H9 (cell line): ENCODE measurements around the gene ECHDC1. TPM values are rescaled to one million over a fixed set of nuclear protein-coding genes. Genes with fewer than 3 reads are reported as not detected.

ENCODE experiments used
- DNase-seq: peaks from one replicate; pipeline ENCODE4 v3.0.0-alpha.2; 2017
- H2AFZ ChIP-seq: one replicate; pipeline ENCODE4 v1.6.1; 2013; ENCODE audit warnings: mild to moderate bottlenecking, low read length, control low read depth, moderate library complexity
- H2AK5ac ChIP-seq: 2 replicates; pipeline ENCODE4 v1.6.1; 2013; ENCODE audit warnings: low read length, control low read depth, mixed read lengths; ENCODE audit not compliant: insufficient read length
- H2BK120ac ChIP-seq: one replicate; pipeline ENCODE4 v1.6.1; 2013; ENCODE audit warnings: low read depth, mild to moderate bottlenecking, low read length, control low read depth, inconsistent platforms; ENCODE audit not compliant: poor library complexity, severe bottlenecking
- H2BK12ac ChIP-seq: 2 replicates; pipeline ENCODE4 v1.6.1; 2013; ENCODE audit warnings: low read length, control low read depth, mixed read lengths, low read depth; ENCODE audit not compliant: insufficient read length
- H2BK15ac ChIP-seq: 2 replicates; pipeline ENCODE4 v1.6.1; 2013; ENCODE audit warnings: low read depth, low read length, control low read depth
- H2BK20ac ChIP-seq: one replicate; pipeline ENCODE4 v1.6.1; 2013; ENCODE audit warnings: low read depth, mild to moderate bottlenecking, low read length, control low read depth, inconsistent platforms; ENCODE audit not compliant: poor library complexity, severe bottlenecking
- H2BK5ac ChIP-seq: 2 replicates; pipeline ENCODE4 v1.6.1; 2013; ENCODE audit warnings: low read length, control low read depth, mixed read lengths; ENCODE audit not compliant: insufficient read length
- H3K14ac ChIP-seq: 2 replicates; pipeline ENCODE4 v1.6.1; 2013; ENCODE audit warnings: low read length, control low read depth; ENCODE audit not compliant: insufficient read depth
- H3K18ac ChIP-seq: 2 replicates; pipeline ENCODE4 v1.6.1; 2013; ENCODE audit warnings: low read depth, mild to moderate bottlenecking, mixed read lengths, low read length, control low read depth; ENCODE audit not compliant: insufficient read length
- H3K23ac ChIP-seq: 2 replicates; pipeline ENCODE4 v1.6.1; 2013; ENCODE audit warnings: low read length, control low read depth, mixed read lengths, low read depth; ENCODE audit not compliant: insufficient read length
- H3K23me2 ChIP-seq: 2 replicates; pipeline ENCODE4 v1.6.1; 2013; ENCODE audit warnings: low read depth, mild to moderate bottlenecking, mixed read lengths, low read length, control low read depth; ENCODE audit not compliant: insufficient read length, poor library complexity, severe bottlenecking
- H3K27ac ChIP-seq: 2 replicates; pipeline ENCODE4 v1.5.1; 2013; ENCODE audit warnings: low read length, control low read depth, mixed read lengths, low read depth; ENCODE audit not compliant: insufficient read length
- H3K27me3 ChIP-seq: 2 replicates; pipeline ENCODE4 v1.6.1; 2013; ENCODE audit warnings: low read length, control low read depth, inconsistent platforms; ENCODE audit not compliant: insufficient read depth
- H3K4ac ChIP-seq: 2 replicates; pipeline ENCODE4 v1.6.1; 2013; ENCODE audit warnings: low read depth, mild to moderate bottlenecking, control low read depth, inconsistent platforms, low read length, moderate library complexity
- H3K4me1 ChIP-seq: 2 replicates; pipeline ENCODE4 v1.6.1; 2013; ENCODE audit warnings: low read length, control low read depth, inconsistent platforms; ENCODE audit not compliant: insufficient read depth
- H3K4me2 ChIP-seq: 2 replicates; pipeline ENCODE4 v1.6.1; 2013; ENCODE audit warnings: low read length, control low read depth, mixed read lengths; ENCODE audit not compliant: insufficient read length, insufficient read depth
- H3K56ac ChIP-seq: 2 replicates; pipeline ENCODE4 v1.6.1; 2013; ENCODE audit warnings: low read depth, mild to moderate bottlenecking, mixed read lengths, low read length, control low read depth; ENCODE audit not compliant: insufficient read length
- H3K79me1 ChIP-seq: 2 replicates; pipeline ENCODE4 v1.6.1; 2013; ENCODE audit warnings: low read depth, mild to moderate bottlenecking, moderate library complexity, low read length, control low read depth, inconsistent platforms; ENCODE audit not compliant: insufficient read depth, poor library complexity, severe bottlenecking
- H3K79me2 ChIP-seq: 2 replicates; pipeline ENCODE4 v1.6.1; 2013; ENCODE audit warnings: low read length, control low read depth, inconsistent platforms; ENCODE audit not compliant: insufficient read depth
- H3K9ac ChIP-seq: 2 replicates; pipeline ENCODE4 v1.6.1; 2013; ENCODE audit warnings: low read length, control low read depth, mixed read lengths; ENCODE audit not compliant: insufficient read length; ENCODE audit errors: extremely low read depth
- H3K9me3 ChIP-seq: one replicate; pipeline ENCODE4 v1.6.1; 2013; ENCODE audit warnings: low read depth, low read length, inconsistent platforms; ENCODE audit not compliant: control insufficient read depth
- H3T11ph ChIP-seq: one replicate; pipeline ENCODE4 v1.6.1; 2013; ENCODE audit warnings: mild to moderate bottlenecking, low read length, control low read depth, inconsistent platforms
- H4K20me1 ChIP-seq: one replicate; pipeline ENCODE4 v1.6.1; 2013; ENCODE audit not compliant: control insufficient read depth, insufficient read length, insufficient read depth
- H4K5ac ChIP-seq: 2 replicates; pipeline ENCODE4 v1.6.1; 2013; ENCODE audit warnings: low read depth, mild to moderate bottlenecking, mixed read lengths, low read length, control low read depth; ENCODE audit not compliant: insufficient read length
- H4K8ac ChIP-seq: replicated peaks from 2 replicates; pipeline ENCODE4 v1.6.1; 2013; ENCODE audit warnings: low read length, control low read depth, mixed read lengths, low read depth; ENCODE audit not compliant: insufficient read length
- H4K91ac ChIP-seq: 2 replicates; pipeline ENCODE4 v1.6.1; 2013; ENCODE audit warnings: low read depth, mild to moderate bottlenecking, moderate library complexity, mixed read lengths, low read length, control low read depth; ENCODE audit not compliant: insufficient read length
- H3K27ac Mint-ChIP-seq, 3 experiments: 2 replicates in 2 of 3; 3 replicates in 1 of 3; pipeline ENCODE4 v1.8.0; 2020 to 2021; ENCODE audit warnings: mixed read lengths in 3 of 3, mild to moderate bottlenecking in 1 of 3, moderate library complexity in 1 of 3
- H3K27me3 Mint-ChIP-seq: 2 replicates; pipeline ENCODE4 v1.8.0; 2021; ENCODE audit warnings: low read depth, mild to moderate bottlenecking, moderate library complexity, mixed read lengths
- H3K36me3 Mint-ChIP-seq, 3 experiments: 2 replicates in 2 of 3; 3 replicates in 1 of 3; pipeline ENCODE4 v1.8.0; 2020 to 2021; ENCODE audit warnings: low read depth in 3 of 3, mixed read lengths in 3 of 3; ENCODE audit not compliant: insufficient read depth in 1 of 3
- H3K4me1 Mint-ChIP-seq, 2 experiments: 2 replicates each; pipeline ENCODE4 v1.8.0; 2020; ENCODE audit warnings: mixed read lengths in 2 of 2
- H3K4me3 Mint-ChIP-seq, 2 experiments: 2 replicates in 1 of 2; 3 replicates in 1 of 2; pipeline ENCODE4 v1.8.0; 2020 to 2021; ENCODE audit warnings: mild to moderate bottlenecking in 2 of 2, mixed read lengths in 2 of 2, moderate library complexity in 1 of 2
- H3K9me3 Mint-ChIP-seq, 2 experiments: 2 replicates in 1 of 2; 3 replicates in 1 of 2; pipeline ENCODE4 v1.8.0; 2020; ENCODE audit warnings: mild to moderate bottlenecking in 2 of 2, mixed read lengths in 2 of 2, moderate library complexity in 1 of 2
- CTCF ChIP-seq: fragments of 200-600 bp; sonication (generic); conservative IDR thresholded peaks from 3 replicates; pipeline ENCODE4 v1.8.0; 2021; ENCODE audit warnings: antibody characterized with exemption, mild to moderate bottlenecking
- WGBS: extraction: QIAGEN DNeasy Blood & Tissue Kit; methylation state at CpG from one replicate; pipeline ENCODE4 v1.1.7; 2013; ENCODE audit warnings: missing lambda C conversion rate, low lambda C conversion rate, mixed read lengths; ENCODE audit not compliant: insufficient read length; ENCODE audit errors: extremely low coverage; 5-methylcytosine and 5-hydroxymethylcytosine counted together
- total RNA-seq: library from RNA; stranded (reverse); gene quantifications from 2 replicates; pipeline ENCODE4 v1.2.1, GENCODE V29; 2021

The ECHDC1 gene
- total RNA-seq, 1 experiment from 2014 or later: 47.8 TPM

- no peak for DNase-seq
- Histone ChIP-seq H3K14ac (no peak overlapping the region), H3K4ac (no peak overlapping the region), H3K4me2 (no peak overlapping the region), H3K56ac (no peak overlapping the region), H2AK5ac (no peak overlapping the region), H2BK120ac (no peak overlapping the region), H3T11ph (no peak overlapping the region), H2BK5ac (no peak overlapping the region), H3K4me1 (no peaks in the 10 kb centered on the region; the same call in 1 of the 2 replicates), H3K27me3 (no peaks in the 10 kb centered on the region), H3K23ac (no peak overlapping the region), H2BK15ac (no peak overlapping the region), H3K9me3 (no peaks in the 10 kb centered on the region), H3K9ac (no peak overlapping the region), H4K91ac (no peak overlapping the region), H4K8ac (no peak overlapping the region), H2BK12ac (no peak overlapping the region), H2AFZ (no peak overlapping the region), H4K20me1 (no peaks in the 10 kb centered on the region), H3K27ac (no peak overlapping the region), H4K5ac (no peak overlapping the region), H3K79me1 (peaks cover 3% of the 10 kb centered on the region), H2BK20ac (no peak overlapping the region), H3K79me2 (peaks cover 30% of the 10 kb centered on the region; the same call in 1 of the 2 replicates), H3K23me2 (no peaks in the 10 kb centered on the region), H3K18ac (no peak overlapping the region)
- Mint-ChIP-seq H3K4me1 (peaks cover 19 to 36% of the 10 kb centered on the region in 2 experiments), H3K36me3 (peaks cover 4 to 10% (median 4%) of the 10 kb centered on the region in 3 experiments; a peak in 5 of 7 replicates), H3K27ac (no peak overlapping the region), H3K9me3 (no peaks in the 10 kb centered on the region), H3K27me3 (no peaks in the 10 kb centered on the region), H3K4me3 (no peak overlapping the region)
- no peak for TF ChIP-seq CTCF
- no CpG with 5 or more reads among the region's 2 CpGs for whole genome bisulfite sequencing
Observed at GRCh38 chr6:127273499-127273898, 69.9 kb downstream of the ECHDC1 start.
